ENCODE measurements around the gene ELP5. TPM values are rescaled to one million over a fixed set of nuclear protein-coding genes. Genes with fewer than 3 reads are reported as not detected.

The ELP5 gene
- total and polyA plus RNA-seq, 2 donors from 2014 or later, result 41.9 to 110 TPM

DNA sequence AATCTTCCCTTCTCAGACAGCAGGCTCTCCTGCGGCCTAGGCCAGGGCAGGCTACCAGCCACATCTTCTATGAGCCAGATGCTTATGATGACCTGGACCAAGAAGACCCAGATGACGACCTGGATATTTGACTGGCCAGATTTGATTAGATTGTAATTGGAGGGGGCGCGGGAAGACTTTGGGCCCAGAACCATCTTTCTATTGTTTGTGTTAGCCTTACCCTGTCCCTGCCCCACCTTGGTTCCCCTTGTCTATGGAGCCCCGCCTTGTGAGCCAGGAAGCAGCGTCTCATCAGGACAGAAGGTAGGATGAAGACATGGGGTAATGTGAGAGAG lies 7.5 kb downstream of the ELP5 start:
- peaks cover 0 to 21% (median 3%) of the 10 kb centered on the region in 3 donors for H3K4me1 ChIP-seq (ENCODE audit: control insufficient read depth in 2 of 3, insufficient read depth in 2 of 3, low read depth in 1 of 3, low read length in 3 of 3)
- no peak overlapping the region for H3K9ac ChIP-seq (ENCODE audit: low read length in 3 of 3)
- no peaks in the 10 kb centered on the region for H3K9me3 ChIP-seq (ENCODE audit: control insufficient read depth in 2 of 3, insufficient read depth in 1 of 3, low read length in 3 of 3)
- H3K27me3 ChIP-seq (ENCODE audit: control insufficient read depth, insufficient read depth, low read length), result no peaks in the 10 kb centered on the region
- H3K36me3 ChIP-seq (ENCODE audit: control insufficient read depth in 2 of 3, insufficient read depth in 3 of 3, low read length in 3 of 3), result peaks cover 0 to 13% (median 7%) of the 10 kb centered on the region in 3 donors
- no peak for DNase-seq
- peak overlapping the region; percentile 51 to 76 for H3K27ac ChIP-seq (ENCODE audit: low read depth in 2 of 2, low read length in 2 of 2)
- intact Hi-C loops (cut with DNase I), result no loop called here
- peak overlapping the region in 1 of 3 donors; percentile 26 for H3K4me3 ChIP-seq (ENCODE audit: low read length in 3 of 3)
- no peak for FAIRE-seq
- TF ChIP-seq, protein P1, sequence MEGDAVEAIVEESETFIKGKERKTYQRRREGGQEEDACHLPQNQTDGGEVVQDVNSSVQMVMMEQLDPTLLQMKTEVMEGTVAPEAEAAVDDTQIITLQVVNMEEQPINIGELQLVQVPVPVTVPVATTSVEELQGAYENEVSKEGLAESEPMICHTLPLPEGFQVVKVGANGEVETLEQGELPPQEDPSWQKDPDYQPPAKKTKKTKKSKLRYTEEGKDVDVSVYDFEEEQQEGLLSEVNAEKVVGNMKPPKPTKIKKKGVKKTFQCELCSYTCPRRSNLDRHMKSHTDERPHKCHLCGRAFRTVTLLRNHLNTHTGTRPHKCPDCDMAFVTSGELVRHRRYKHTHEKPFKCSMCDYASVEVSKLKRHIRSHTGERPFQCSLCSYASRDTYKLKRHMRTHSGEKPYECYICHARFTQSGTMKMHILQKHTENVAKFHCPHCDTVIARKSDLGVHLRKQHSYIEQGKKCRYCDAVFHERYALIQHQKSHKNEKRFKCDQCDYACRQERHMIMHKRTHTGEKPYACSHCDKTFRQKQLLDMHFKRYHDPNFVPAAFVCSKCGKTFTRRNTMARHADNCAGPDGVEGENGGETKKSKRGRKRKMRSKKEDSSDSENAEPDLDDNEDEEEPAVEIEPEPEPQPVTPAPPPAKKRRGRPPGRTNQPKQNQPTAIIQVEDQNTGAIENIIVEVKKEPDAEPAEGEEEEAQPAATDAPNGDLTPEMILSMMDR (IDR thresholded peaks at IDR 0.05; ENCODE audit: borderline replicate concordance, extremely low read depth, insufficient read depth), result no peak

DNA sequence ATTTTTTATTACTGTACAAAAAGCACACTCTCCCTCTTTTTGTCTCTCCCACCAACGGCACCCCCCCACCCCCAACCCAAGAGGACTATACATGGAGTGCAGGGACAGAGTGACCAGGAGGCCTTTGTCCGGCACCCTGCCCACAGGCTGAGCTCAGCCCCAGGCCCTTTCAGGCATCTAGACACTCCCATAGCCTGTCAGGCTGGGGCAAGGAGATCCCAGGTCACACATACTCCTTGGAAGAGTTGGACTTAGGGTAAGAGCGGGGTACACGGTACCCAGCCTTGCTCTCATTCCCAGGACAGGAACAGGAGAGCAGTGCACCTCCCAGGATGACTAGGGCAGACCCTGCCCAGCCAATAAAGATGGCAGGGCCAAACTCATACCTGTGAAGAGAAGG lies 8.1 kb downstream of the ELP5 start:
- H3K27ac ChIP-seq (ENCODE audit: low read depth in 2 of 2, low read length in 2 of 2), result peak overlapping the region; percentile 72 to 89
- intact Hi-C loops (cut with DNase I), result no loop called here
- H3K4me1 ChIP-seq (ENCODE audit: control insufficient read depth in 2 of 3, insufficient read depth in 2 of 3, low read depth in 1 of 3, low read length in 3 of 3), result peaks cover 0 to 21% (median 3%) of the 10 kb centered on the region in 3 donors
- no peak for DNase-seq
- H3K36me3 ChIP-seq (ENCODE audit: control insufficient read depth in 2 of 3, insufficient read depth in 3 of 3, low read length in 3 of 3), result peaks cover 0 to 8% (median 7%) of the 10 kb centered on the region in 3 donors
- no peak for FAIRE-seq
- peak overlapping the region in 2 of 3 donors; percentile 53 to 74 for H3K4me3 ChIP-seq (ENCODE audit: low read length in 3 of 3)
- H3K9me3 ChIP-seq (ENCODE audit: control insufficient read depth in 2 of 3, insufficient read depth in 1 of 3, low read length in 3 of 3), result no peaks in the 10 kb centered on the region
- TF ChIP-seq, protein P1 (IDR thresholded peaks at IDR 0.05; ENCODE audit: borderline replicate concordance, extremely low read depth, insufficient read depth), result no peak
- no peaks in the 10 kb centered on the region for H3K27me3 ChIP-seq (ENCODE audit: control insufficient read depth, insufficient read depth, low read length)
- peak overlapping the region in 1 of 3 donors; percentile 91 for H3K9ac ChIP-seq (ENCODE audit: low read length in 3 of 3)

GRCh38 chr17:7260651-7261378 lies 8.8 kb downstream of the ELP5 start:
- Histone ChIP-seq H3K4me3 (ENCODE audit: low read length in 3 of 3) (peak overlapping the region; percentile 33 to 74 (median 53)), H3K36me3 (ENCODE audit: control insufficient read depth in 2 of 3, insufficient read depth in 3 of 3, low read length in 3 of 3) (peaks cover 0 to 8% (median 7%) of the 10 kb centered on the region in 3 donors), H3K4me1 (ENCODE audit: control insufficient read depth in 2 of 3, insufficient read depth in 2 of 3, low read depth in 1 of 3, low read length in 3 of 3) (peaks cover 0 to 21% (median 3%) of the 10 kb centered on the region in 3 donors), H3K9ac (ENCODE audit: low read length in 3 of 3) (peak overlapping the region in 2 of 3 donors; percentile 41 to 91), H3K27me3 (ENCODE audit: control insufficient read depth, insufficient read depth, low read length) (no peaks in the 10 kb centered on the region), H3K9me3 (ENCODE audit: control insufficient read depth in 2 of 3, insufficient read depth in 1 of 3, low read length in 3 of 3) (no peaks in the 10 kb centered on the region), H3K27ac (ENCODE audit: low read depth in 2 of 2, low read length in 2 of 2) (peak overlapping the region; percentile 89)
- FAIRE-seq (no peak), DNase-seq (peak; percentile 60 to 94 (median 77))
- TF ChIP-seq, protein P1 (IDR thresholded peaks at IDR 0.05; ENCODE audit: borderline replicate concordance, extremely low read depth, insufficient read depth), result no peak
- intact Hi-C loops (cut with DNase I), result no loop called here
